ENCODE measurements around the gene IFNGR2. TPM values are rescaled to one million over a fixed set of nuclear protein-coding genes. Genes with fewer than 3 reads are reported as not detected.
"Not testable (repeated sequence)": the region's sequence is repeated elsewhere in the genome, so short reads cannot be mapped to it uniquely, and the experiment has no call there.

IFNGR2 gene
- polyA plus RNA-seq, 3 donors: 78.6 to 83.0 (median 81.3) TPM

DNA sequence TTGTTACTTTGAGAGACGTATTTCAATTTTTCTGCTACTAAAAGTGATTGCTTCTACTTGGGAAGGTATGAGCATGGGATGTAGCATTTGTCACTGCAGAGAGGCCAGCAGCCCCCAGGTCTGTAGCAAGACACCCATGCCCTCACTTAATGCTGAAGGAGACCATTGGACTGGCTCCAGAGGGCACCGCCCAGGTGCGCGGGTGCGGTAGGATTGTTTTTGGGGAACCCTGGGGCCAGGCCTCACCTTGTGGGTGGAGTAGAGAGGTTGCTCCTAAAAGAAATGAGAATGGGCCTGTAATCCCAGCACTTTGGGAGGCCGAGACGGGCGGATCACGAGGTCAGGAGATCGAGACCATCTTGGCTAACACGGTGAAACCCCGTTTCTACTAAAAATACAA, 30.6 kb upstream of the IFNGR2 start:
- DNase-seq: no peak

DNA sequence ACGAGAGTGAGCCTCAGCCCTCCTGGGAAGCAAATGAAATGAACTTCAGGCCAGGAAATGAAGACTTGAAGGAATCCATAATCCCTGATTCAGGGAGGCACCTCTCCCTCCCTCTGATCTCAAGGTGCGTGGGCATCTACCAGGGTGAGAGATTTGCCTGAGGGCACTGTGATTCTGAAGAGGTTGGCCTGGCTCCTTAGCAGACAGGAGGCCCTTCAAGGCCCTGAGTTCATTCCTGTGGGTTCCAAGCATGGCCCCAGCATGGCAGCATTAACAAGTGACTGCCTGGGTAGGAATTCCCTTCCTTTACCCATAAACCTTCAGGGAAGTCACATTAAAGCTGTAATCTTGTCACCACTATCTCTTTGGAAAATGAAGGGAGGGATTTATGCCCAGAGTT, 29.8 kb upstream of the IFNGR2 start:
- no peak for DNase-seq

DNA sequence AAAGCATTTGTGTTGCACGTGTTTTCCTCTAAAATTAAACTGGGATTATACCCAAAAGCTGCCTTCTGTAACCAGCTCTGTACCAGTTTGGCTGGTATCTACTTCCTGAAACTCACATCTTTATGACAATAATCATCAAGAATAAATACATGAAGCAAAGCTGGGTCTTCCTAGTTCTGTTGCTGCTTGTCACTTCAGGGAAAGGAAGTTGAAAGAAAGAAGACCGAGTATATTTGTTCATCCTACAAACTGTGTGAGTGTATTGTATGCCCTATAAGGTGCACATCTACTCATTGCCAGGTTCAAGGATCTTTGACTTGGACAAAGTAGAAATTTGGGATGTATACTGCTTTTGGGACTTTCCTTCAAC, 29.1 kb upstream of the IFNGR2 start:
- no peak for DNase-seq

DNA sequence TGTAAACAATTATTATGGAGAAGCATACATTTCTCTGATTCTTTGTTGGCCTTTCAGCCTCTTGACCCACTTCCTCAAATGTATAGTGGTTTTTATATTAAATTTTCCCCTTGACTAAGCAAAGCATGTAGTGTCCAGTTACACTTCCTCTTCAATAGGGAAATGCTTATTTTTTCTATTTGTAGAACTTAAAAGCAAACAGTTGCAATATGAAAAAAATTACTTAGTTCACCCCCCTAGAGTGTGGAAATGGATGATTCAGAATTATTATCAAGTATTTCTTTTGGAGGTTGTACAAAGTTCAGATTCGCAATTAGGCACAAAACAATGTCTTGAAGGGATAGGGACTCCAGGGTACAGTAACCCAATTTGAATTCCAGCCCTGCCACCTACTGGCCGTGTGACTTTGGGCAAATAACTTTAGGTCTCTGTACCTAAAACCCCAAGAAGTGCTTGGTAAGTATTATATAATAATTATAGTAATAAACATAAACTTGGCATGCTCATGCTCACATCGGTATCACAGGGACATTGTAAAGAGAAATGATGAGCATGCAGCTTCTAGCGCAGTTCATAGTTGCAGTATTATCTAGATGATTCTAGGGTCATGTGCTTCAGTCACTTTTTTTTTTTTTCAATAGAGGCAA, 28.6 kb upstream of the IFNGR2 start:
- DNase-seq: no peak

DNA sequence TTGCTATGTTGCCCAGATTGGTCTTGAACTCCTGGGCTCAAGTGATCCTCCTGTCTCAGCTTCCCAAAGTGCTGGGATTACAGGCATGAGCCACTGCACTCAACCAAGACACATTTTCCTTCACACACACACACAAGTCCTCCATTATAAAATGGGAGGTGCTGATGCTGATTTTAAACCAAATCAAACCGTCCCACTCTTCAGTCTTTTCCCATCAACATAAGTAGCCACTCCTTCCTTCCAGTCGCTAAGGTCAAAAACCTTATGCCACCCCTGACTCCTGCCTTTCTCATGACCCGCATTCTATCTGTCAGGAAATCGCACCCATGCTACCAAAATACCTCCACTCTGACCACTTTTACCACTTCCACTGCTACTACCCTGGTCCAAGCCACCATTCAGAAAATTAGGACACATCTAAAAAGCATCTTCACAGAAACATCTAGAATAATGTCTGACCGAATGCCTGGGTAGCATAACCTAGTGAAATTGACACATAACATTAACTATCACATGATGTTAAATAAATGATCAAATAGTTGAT, 28.0 kb upstream of the IFNGR2 start:
- no peak for DNase-seq

DNA sequence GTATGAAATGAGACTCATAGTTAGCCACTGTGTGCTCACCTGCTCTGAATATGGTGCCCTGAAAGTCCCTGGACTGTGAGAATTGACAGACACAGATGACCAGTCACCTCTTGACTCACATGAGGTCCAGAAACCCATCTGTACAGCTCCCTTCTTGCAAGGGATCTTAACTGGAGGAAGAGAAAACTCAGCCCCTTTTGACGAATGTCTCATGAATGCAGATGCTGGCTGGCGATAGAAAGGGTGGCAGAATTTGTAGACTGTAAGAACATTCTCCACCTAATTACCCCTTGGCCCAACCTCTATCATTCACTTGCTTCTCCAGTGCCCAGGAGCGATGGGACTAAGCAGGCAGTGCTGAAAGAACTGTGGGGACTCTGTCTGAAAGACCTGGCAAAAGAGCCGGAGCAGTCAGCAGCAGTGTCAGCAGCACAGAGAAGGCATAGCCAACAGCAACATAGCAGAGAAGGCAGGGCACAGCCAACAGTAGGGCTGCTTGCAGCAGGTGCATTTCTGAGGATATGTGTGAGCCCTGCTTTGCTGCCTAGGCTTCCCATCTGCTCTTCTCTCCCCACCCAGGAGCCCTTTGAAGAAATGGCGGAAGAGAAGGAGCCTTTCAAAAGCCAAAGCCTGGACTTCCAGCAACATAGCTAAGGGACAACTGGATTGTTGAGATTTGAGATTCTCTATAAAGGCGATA, 25.8 kb upstream of the IFNGR2 start:
- DNase-seq: no peak

DNA sequence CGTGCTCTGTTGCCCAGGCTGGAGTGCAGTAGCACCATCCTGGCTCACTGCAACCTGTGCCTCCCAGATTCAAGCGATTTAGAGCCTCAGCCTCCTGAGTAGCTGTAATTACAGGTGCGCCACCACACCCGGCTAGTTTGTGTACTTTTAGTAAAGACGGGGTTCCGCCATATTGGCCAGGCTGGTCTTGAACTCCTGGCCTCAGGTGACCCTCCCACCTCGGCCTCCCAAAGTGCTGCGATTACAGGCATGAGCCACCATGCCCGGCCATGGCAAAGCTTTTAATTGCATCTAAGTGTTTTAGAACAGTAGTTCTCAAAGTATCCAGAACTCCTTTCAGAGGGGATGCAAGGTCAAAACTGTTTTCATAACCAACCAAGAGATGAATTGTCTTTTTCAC, 25.1 kb upstream of the IFNGR2 start:
- DNase-seq: no peak

DNA sequence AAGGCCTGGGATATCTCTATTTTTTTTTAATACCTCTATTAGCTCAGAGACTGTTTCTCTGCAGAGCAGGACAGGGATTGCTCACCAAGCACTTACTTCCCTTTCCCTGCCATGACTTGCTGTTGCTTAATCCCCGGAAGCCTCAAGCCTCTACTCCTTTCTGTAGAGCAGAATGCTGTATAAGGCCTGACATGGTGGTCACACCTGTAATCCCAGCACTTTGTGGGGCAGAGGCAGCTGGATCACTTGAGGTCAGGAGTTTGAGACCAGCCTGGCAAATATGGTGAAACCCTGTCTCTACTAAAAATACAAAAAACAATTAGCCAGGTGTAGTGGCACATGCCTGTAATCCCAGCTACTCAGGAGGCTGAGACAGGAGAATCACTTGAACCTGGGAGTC, 23.3 kb upstream of the IFNGR2 start:
- DNase-seq: not testable (repeated sequence)

DNA sequence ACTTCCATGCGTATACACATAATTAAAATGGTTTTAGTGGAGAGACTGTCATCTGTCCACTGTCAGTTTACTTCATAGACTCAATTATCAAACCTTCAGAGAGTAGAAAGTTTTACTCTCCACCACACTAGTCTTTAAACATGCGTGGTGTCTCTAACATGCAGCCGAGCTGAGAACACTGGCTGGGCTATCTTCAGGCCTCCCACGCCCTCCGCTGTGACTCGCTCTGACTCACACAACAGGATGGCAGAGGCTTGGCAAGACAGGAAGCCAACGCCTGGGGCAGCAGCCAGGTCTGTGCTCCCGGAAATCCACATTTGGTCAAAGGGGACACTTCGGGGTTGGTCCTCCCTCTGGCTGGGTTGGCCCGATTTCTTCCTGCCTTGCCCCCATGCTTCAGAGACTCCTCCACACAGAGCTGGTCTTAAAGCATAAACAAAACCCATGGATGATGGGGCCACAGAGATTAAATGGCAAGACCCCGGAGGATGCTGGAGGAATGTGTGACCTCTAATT, 22.7 kb upstream of the IFNGR2 start:
- no peak for DNase-seq

DNA sequence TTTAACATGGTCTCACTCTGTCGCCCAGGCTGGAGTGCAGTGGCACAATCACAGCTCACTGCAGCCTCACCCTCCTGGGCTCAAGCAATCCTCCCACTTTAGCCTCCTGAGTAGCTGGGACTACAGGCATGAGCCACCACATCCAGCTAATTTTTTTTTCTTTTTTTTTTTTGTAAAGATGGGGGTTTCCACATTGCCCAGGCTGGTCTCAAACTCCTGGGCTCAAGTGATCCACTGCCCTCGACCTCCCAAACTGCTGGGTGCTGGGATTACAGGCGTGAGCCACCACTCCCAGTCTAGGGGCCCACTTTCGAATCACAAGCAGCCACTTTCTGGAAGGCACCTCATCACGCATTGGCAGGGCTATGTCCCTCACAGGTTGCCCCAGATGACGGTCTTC, 21.8 kb upstream of the IFNGR2 start:
- not testable (repeated sequence) for DNase-seq

DNA sequence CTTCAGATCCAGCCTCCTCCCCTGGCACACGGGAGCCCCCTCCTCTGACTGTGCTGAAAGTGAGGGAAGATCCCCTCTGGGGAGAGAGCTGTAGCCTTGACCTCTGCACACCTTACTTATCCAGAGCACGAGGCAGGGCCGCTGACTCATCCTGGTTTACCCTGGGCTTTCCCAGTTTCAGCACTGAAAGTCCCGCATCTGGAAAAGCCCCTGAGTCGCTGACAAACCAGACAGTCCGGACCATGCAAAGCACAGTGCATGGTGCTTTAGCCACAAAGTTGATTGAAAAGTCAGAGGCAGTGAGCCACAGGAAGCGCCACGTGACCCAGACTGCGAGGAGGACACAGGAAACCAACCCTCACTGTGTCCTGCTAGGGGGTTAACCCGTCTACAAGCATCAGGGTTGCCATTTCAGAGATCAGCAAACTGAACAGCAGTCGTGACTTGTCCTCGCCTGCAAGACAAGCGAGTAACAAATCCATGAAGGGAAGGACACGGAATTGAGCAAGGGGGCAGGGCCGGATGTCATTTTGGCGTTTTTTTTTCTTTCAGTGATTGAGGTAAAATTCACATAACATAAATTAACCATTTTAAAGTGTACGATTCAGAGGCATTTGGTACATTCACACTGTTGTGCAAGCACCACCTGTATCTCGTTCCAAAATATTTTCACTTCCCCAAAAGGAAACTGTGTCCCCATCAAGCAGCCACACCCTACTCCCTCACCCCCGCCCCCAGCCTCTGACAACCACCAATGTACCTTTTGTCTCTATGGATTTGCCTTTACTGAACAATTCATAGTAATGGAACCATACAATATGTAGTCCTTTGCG, 19.9 kb upstream of the IFNGR2 start:
- DNase-seq: no peak

DNA sequence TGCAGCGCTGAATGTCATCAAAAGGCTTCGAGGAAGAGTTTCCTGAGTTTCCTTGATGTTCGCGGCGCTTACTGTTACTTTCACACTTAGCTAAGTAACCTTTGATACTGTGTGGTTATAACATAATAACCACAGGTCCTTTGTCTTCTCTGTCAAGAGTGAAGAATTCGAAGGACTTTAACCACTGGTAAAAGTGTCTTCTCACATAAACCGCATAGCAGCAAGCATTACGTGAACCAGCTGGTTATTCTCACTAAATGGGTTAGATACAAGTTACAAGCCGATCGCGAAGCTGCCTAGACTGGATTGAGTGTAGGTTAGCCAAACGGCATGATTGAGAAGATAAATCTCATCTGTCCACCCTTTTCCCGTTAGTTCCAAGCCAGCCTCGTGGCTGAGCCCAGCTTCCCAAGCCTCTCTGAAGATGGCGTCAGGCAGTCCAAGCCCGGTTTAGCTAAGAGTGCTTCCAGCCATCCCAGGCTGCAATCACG, 18.3 kb upstream of the IFNGR2 start:
- no peak for DNase-seq

DNA sequence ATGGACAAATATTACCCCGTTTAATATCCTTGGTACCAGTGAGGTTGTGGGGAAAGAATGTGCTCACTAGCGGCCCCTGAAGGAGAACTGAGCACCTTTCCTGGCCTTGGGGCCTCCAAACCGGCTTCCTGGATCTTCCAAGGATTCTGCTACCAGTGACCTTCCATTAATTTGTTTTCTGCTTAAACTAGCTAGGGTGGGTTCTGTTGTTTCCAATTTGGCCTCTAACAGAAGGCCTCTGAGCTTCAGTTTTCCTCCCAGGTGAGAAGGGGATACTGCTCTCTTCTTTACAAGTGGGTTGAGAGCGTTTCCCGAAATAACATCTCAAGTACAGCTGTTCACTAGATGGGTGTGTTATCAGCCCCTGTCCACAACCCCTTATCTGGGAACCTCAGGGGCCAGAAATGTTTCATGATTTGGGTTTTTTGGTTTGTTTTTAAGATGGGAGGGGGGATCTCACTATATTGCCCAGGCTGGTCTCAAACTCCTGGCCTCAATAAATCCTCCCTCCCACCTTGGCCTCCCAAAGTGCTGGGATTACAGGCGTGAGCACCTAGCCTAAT, 16.9 kb upstream of the IFNGR2 start:
- no peak for DNase-seq

DNA sequence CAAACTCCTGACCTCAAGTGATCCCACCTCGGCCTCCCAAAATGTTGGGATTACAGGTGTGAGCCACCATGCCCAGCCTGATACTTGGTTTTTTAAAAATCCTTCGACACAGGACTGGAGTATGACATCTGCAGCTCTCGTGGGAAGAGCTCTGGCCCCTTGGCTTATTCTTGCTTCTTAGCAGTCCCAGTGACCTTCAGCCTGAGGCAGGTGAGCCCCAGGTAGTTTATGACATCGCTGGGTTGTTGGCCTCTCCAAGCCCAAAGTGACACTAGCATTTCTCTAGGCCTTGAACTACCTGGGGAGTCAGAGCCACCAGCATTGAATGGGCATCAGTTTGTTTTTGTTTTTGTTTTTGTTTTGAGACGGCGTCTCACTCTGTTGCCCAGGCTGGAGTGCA, 15.9 kb upstream of the IFNGR2 start:
- DNase-seq: no peak

DNA sequence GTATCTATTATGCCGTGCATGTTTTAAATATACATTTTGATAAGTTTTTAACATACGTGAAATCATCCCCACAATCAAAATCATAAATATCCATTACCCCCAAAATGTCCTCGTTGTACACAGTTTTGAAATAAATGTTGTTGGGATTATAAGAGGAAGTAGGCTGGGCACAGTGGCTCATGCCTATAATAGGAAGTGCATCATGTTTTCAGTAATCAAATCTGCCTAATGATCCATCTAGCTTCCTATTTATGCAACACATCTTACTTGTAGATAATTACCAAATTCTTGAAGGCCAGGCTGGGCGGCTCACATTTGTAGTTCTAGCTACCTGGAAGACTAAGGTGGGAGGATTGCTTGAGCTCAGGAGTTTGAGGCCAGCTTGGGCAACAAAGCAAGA, 15.0 kb upstream of the IFNGR2 start:
- DNase-seq: no peak

DNA sequence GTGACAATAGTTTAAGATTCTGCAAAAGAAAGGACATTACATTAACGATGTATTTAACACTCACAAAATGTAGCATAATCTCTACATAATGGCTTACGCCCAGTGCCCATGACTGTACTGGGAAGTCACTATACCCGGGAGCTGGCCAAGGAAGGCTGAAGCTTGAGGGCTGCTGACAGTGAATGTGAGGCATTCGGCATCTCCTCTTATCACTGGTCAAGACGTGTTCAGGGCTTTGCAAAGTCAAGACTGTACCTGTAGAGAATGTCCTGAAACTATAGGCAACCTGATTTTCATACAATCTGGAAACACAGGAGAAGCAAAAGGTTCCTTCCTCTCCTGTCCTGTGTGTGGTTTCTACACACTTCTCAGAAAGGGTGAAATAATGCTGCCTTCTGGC, 12.7 kb upstream of the IFNGR2 start:
- DNase-seq: no peak

DNA sequence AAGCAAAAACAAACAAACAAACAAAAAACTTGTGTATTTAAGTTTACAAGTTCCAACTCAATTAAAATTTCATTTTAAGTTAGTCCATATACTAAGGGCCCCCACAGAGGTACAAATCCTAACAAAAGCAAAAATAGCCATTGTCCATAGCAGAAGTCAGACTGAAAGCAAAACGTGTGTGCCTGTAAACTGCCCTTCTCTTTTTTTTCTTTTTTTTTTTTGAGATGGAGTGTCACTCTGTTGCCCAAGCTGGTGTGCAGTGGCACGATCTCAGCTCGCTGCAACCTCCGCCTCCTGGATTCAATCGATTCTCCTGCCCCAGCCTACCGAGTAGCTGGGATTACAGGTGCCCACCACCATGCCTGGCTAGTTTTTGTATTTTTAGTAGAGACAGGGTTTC, 11.6 kb upstream of the IFNGR2 start:
- no peak for DNase-seq

DNA sequence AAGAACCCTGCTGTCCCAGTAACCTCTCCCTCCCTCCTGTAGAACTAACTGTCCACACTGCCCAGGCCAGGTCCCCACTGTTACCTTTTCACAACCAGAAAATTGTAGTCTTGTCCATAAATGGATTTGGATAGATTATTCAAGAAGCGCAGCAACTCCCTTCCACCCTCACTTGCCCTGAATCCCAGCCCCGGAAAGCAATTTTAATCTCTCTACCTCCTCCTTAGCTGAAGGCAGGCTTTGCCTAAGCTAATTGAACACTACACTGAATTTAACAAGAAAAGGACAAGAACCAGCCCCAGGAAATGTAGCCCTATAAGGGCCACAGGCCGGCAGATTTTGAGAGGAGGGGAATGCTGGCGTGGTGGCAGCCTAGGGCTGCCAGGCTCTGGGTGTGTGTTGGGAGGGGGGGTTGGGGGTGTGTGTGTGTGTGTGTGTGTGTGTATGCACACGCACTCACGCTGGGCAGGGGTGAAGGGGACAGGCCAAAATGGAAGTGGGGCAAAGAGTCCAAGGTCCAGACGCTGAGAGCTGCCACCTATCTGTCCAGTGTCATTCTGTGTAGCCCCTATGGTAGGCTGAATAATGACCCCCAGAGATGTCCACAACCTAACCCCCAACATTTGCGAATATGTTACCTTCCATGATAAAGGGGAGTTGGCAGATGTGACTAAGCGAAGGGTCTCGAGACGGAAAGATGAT, 10.8 kb upstream of the IFNGR2 start:
- no peak for DNase-seq

DNA sequence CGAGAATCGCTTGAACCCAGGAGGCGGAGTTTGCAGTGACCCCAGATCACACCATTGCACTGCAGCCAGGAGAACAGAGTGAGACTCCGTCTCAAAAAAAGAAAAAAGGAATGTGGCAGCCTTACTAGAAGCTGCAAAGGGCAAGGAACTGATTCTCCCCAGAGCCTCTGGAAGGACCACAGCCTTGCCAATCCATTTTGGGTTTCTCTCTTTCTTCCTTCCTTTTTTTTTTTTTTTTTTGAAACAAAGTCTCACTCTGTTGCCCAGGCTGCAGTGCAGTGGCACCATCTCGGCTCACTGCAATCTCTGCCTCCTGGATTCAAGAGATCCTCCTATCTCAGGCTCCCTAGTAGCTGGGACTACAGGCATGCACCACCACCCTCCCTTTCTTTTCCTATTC, 9.9 kb upstream of the IFNGR2 start:
- no peak for DNase-seq

DNA sequence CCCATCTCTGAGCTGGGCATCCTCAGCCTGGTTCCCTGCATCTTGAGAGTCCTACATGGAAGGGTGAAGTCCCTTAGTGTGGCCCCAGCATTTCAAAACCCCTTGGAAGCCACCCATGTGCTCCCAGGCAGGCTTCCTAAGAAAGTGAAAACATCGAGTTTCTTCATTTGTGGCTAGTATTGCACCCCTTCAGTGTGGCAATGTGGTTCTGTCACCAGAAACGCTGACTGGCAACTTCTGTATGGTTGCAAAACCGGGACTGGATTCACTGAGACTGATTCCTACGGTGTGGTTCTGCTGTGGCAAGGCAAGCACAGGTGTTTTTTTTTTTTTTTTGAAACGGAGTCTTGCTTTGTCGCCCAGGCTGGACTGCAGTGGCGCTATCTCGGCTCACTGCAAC, 9.0 kb upstream of the IFNGR2 start:
- DNase-seq: no peak

DNA sequence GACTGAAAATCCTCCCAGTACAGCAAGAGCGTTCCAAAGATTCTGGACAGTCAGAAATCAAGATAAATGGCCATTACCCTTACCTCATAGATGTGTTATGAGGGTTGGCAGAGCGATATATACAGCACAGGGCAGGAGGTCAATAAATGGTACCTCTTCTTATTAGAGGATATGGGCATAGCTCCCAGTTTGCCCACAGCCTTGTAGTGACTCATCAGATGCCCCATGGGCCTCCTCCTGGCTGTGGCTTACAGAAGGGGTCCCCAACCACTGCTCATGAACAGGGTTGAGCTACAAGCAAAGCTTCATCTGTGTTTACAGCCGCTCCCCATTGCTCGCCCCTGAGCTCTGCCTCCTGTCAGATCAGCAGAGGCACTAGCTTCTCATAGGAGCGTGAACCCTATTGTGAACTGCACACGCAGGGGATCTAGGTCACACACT, 7.3 kb upstream of the IFNGR2 start:
- no peak for DNase-seq

Measured in renal pelvis (tissue), 4 donors.